ENCODE measurements around the gene DLL1. TPM values are rescaled to one million over a fixed set of nuclear protein-coding genes. Genes with fewer than 3 reads are reported as not detected.

Gene DLL1
- total RNA-seq, 1 experiment from 2014 or later: 0.84 TPM

DNA sequence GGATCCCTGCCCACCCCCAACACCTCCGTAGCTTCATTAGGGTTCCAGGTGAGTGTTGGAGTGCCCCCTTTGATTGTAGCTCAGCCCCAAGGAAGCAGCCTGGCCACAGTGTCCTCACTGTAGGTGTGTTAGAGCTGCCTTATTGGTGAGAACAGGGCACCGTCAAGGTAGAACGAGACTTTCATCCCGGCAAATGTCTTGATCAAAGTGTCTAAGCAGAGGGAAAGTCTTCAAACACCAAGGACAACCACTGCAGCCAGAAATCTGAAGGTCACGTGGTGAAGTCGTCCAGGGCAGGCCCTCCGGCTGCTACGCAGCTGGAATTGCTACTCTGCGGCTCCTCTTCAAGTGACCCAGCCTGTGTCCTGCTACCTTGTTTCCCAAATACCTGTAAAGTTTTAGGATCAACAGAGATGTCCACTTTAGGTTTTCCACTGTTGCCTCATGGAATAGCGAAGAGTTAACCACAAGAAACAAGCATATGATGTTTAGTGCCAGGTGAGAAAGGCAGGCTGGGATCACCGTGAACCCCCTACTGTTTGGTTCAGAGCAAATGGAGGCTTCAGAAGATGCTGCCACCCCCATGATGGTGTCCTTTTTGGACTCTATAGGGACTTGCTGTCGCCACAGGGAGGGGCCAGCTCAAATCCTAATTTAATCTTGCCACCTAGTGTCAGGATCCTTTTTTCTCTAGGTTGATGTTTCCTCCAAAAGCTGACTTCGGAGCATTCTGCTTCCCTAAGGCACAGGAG, 1.7 kb upstream of the DLL1 start:
- ChIA-PET POLR2A (ENCODE audit: unreplicated experiment) (interaction anchor here (0.5 to 0.6 kb wide), 2 partner anchors 13 to 541 kb away, joined by 3 to 5 read pairs; partner anchors contain the start of genes DYNLT2 and ERMARD), CTCF (interaction anchor here (0.6 to 2.1 kb wide), 5 partner anchors 16 to 512 kb away, joined by 3 to 12 read pairs (median 4); no protein-coding TSS in a partner anchor)
- no TSS peak for BruUV-seq (replicated peaks)
- H4K20me1 ChIP-seq (ENCODE audit: low read length): no peaks in the 10 kb centered on the region
- intact Hi-C loops (cut with micrococcal nuclease): loop anchor here (1.0 to 5.0 kb wide), 5 partner anchors 114 to 500 kb away; no protein-coding TSS in a partner anchor
- H3K4me3 ChIP-seq (ENCODE audit: low read length): peak overlapping the region; percentile 61
- H3K9me3 ChIP-seq (ENCODE audit: low read length): no peaks in the 10 kb centered on the region
- H3K9me2 ChIP-seq (replicated peaks; ENCODE audit: low read length): no peaks in the 10 kb centered on the region
- H2AFZ ChIP-seq (ENCODE audit: low read length): peak overlapping the region; percentile 68; the same call in 1 of the 2 replicates
- TF ChIP-seq, protein P1, sequence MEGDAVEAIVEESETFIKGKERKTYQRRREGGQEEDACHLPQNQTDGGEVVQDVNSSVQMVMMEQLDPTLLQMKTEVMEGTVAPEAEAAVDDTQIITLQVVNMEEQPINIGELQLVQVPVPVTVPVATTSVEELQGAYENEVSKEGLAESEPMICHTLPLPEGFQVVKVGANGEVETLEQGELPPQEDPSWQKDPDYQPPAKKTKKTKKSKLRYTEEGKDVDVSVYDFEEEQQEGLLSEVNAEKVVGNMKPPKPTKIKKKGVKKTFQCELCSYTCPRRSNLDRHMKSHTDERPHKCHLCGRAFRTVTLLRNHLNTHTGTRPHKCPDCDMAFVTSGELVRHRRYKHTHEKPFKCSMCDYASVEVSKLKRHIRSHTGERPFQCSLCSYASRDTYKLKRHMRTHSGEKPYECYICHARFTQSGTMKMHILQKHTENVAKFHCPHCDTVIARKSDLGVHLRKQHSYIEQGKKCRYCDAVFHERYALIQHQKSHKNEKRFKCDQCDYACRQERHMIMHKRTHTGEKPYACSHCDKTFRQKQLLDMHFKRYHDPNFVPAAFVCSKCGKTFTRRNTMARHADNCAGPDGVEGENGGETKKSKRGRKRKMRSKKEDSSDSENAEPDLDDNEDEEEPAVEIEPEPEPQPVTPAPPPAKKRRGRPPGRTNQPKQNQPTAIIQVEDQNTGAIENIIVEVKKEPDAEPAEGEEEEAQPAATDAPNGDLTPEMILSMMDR (conservative IDR thresholded peaks at IDR 0.05; ENCODE audit: low read depth, low read length): peak; percentile 53
- TF ChIP-seq EZH2 (IDR thresholded peaks at IDR 0.05; ENCODE audit: low read length, unreplicated experiment): no peak
- H3K9ac ChIP-seq (ENCODE audit: low read length): no peak overlapping the region
- H3K36me3 ChIP-seq (ENCODE audit: low read depth, low read length): no peaks in the 10 kb centered on the region
- no peak overlapping the region for H3K27ac ChIP-seq (ENCODE audit: low read length)
- peak; percentile 20 for ATAC-seq
- H3F3A ChIP-seq (ENCODE audit: low read length, unreplicated experiment): no peaks in the 10 kb centered on the region
- peaks cover 50% of the 10 kb centered on the region for H3K27me3 ChIP-seq (ENCODE audit: low read length)
- peak; percentile 53 for DNase-seq
- H3K4me1 ChIP-seq (ENCODE audit: insufficient read depth, low read length): peaks cover 10% of the 10 kb centered on the region
- H3K79me2 ChIP-seq (ENCODE audit: low read length): no peaks in the 10 kb centered on the region
- peak overlapping the region; percentile 78 for H3K4me2 ChIP-seq (ENCODE audit: low read length)

DNA sequence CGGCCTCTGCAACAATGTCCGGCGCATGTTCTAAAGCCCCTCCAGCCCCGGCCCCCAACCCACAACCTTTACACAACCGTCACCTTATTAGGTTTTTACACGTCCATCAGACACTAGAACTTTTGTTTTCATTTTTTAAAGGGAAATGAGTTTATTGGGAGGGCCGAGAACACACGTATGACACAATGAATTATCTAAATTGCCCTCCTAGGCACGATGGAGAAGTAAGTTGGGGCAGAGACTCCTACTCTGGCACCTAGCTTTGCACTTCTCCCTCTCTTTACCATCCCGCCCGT, 1.2 kb upstream of the DLL1 start:
- H3K4me2 ChIP-seq (ENCODE audit: low read length): peak overlapping the region; percentile 78
- intact Hi-C loops (cut with micrococcal nuclease): loop anchor here (2.0 to 5.0 kb wide), 3 partner anchors 113 to 500 kb away; no protein-coding TSS in a partner anchor

More for the DNA sequence above, 1.2 kb upstream of the DLL1 start:
- DNase-seq (no peak), ATAC-seq (no peak)
- H3K9me3 ChIP-seq (ENCODE audit: low read length): no peaks in the 10 kb centered on the region
- ChIA-PET POLR2A (ENCODE audit: unreplicated experiment) (no interaction called here), CTCF (interaction anchor here (0.9 to 2.1 kb wide), 2 partner anchors 26 to 460 kb away, joined by 3 to 12 read pairs; no protein-coding TSS in a partner anchor)
- no peaks in the 10 kb centered on the region for H3F3A ChIP-seq (ENCODE audit: low read length, unreplicated experiment)
- no TSS peak for BruUV-seq (replicated peaks)
- H3K4me3 ChIP-seq (ENCODE audit: low read length): peak overlapping the region; percentile 61
- H4K20me1 ChIP-seq (ENCODE audit: low read length): no peaks in the 10 kb centered on the region
- no peaks in the 10 kb centered on the region for H3K36me3 ChIP-seq (ENCODE audit: low read depth, low read length)
- no peaks in the 10 kb centered on the region for H3K79me2 ChIP-seq (ENCODE audit: low read length)
- H3K9ac ChIP-seq (ENCODE audit: low read length): no peak overlapping the region
- H3K4me1 ChIP-seq (ENCODE audit: insufficient read depth, low read length): peaks cover 10% of the 10 kb centered on the region
- H3K9me2 ChIP-seq (replicated peaks; ENCODE audit: low read length): no peaks in the 10 kb centered on the region
- TF ChIP-seq EZH2 (IDR thresholded peaks at IDR 0.05; ENCODE audit: low read length, unreplicated experiment) (no peak), EZH2phosphoT487 (IDR thresholded peaks at IDR 0.05; ENCODE audit: borderline replicate concordance, low read length) (no peak)
- TF ChIP-seq, protein P1 (conservative IDR thresholded peaks at IDR 0.05; ENCODE audit: low read depth, low read length): no peak
- H3K27me3 ChIP-seq (ENCODE audit: low read length): peaks cover 50% of the 10 kb centered on the region
- no peak overlapping the region for H3K27ac ChIP-seq (ENCODE audit: low read length)
- H2AFZ ChIP-seq (ENCODE audit: low read length): peak overlapping the region; percentile 68; the same call in 1 of the 2 replicates
